ENCODE measurements around the gene TMPRSS13.

DNA sequence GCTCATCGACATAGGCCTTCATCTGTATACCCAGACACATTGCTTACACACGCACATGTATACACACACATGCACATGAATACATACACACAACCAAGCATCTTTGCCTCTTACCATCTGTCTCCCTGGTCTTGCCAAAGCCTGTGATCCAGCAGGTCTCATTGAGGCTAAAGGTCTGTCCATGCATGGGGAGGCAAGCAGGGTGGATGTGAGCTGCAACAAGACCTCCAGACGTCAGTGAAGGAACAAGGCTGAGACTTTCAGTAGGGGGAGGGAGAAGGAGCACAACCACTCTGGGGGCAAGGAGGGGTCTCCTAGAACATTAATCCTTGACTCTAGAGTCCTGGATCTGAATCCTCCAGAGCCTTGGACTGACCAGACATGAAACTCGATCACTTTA, 23.7 kb downstream of the TMPRSS13 start:
- TF ChIP-seq, protein P1, sequence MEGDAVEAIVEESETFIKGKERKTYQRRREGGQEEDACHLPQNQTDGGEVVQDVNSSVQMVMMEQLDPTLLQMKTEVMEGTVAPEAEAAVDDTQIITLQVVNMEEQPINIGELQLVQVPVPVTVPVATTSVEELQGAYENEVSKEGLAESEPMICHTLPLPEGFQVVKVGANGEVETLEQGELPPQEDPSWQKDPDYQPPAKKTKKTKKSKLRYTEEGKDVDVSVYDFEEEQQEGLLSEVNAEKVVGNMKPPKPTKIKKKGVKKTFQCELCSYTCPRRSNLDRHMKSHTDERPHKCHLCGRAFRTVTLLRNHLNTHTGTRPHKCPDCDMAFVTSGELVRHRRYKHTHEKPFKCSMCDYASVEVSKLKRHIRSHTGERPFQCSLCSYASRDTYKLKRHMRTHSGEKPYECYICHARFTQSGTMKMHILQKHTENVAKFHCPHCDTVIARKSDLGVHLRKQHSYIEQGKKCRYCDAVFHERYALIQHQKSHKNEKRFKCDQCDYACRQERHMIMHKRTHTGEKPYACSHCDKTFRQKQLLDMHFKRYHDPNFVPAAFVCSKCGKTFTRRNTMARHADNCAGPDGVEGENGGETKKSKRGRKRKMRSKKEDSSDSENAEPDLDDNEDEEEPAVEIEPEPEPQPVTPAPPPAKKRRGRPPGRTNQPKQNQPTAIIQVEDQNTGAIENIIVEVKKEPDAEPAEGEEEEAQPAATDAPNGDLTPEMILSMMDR (IDR thresholded peaks at IDR 0.05): no peak
- TF ChIP-seq POLR2AphosphoS5 (IDR thresholded peaks at IDR 0.05) (no peak), POLR2A (IDR thresholded peaks at IDR 0.05) (no peak)

Data from gastroesophageal sphincter (tissue), 3 donors.